ENCODE measurements around the gene PPP2R5A. TPM values are rescaled to one million over a fixed set of nuclear protein-coding genes. Genes with fewer than 3 reads are reported as not detected.

PPP2R5A gene
- polyA plus RNA-seq, 6 donors from 2014 or later = 22.0 to 38.2 (median 31.7) TPM

- no peaks in the 10 kb centered on the region for H3K27me3 Mint-ChIP-seq
- no peak overlapping the region for H3K4me3 Mint-ChIP-seq
- peaks cover 0 to 13% of the 10 kb centered on the region in 2 donors for H3K36me3 Mint-ChIP-seq
- H3K4me1 Mint-ChIP-seq = no peaks in the 10 kb centered on the region
- DNase-seq (no peak), ATAC-seq (ENCODE audit: low read depth in 2 of 2) (no peak)
- H3K9me3 Mint-ChIP-seq = no peaks in the 10 kb centered on the region
- peak overlapping the region in 2 of 6 donors; percentile 19 to 63 for H3K27ac Mint-ChIP-seq
Observed at GRCh38 chr1:212355230-212355969, 70.2 kb downstream of the PPP2R5A start.

- H3K27ac Mint-ChIP-seq = peak overlapping the region in 4 of 6 donors; percentile 16 to 64 (median 28)
- H3K4me3 Mint-ChIP-seq = peak overlapping the region in 1 of 8 donors; percentile 15
- H3K36me3 Mint-ChIP-seq = peaks cover 0 to 7% of the 10 kb centered on the region in 2 donors
- no peaks in the 10 kb centered on the region for H3K9me3 Mint-ChIP-seq
- ATAC-seq (ENCODE audit: low read depth in 2 of 2) (no peak), DNase-seq (no peak)
- H3K27me3 Mint-ChIP-seq = no peaks in the 10 kb centered on the region
- no peaks in the 10 kb centered on the region for H3K4me1 Mint-ChIP-seq
Observed at GRCh38 chr1:212359794-212360479, 74.7 kb downstream of the PPP2R5A start.

GRCh38 chr1:212364985-212365384 lies 79.8 kb downstream of the PPP2R5A start:
- Mint-ChIP-seq H3K27me3 (no peaks in the 10 kb centered on the region), H3K4me3 (no peak overlapping the region), H3K27ac (peak overlapping the region in 2 of 6 donors; percentile 32 to 54), H3K36me3 (peaks cover 5 to 13% of the 10 kb centered on the region in 2 donors), H3K4me1 (peaks cover 0 to 7% (median 0%) of the 10 kb centered on the region in 3 donors), H3K9me3 (peaks cover 0 to 4% (median 0%) of the 10 kb centered on the region in 7 donors)
- no peak for ATAC-seq (ENCODE audit: low read depth in 2 of 2)
- no peak for DNase-seq

- peaks cover 0 to 4% (median 0%) of the 10 kb centered on the region in 7 donors for H3K9me3 Mint-ChIP-seq
- H3K4me1 Mint-ChIP-seq = peaks cover 0 to 7% (median 0%) of the 10 kb centered on the region in 3 donors
- ATAC-seq (ENCODE audit: low read depth in 2 of 2) (no peak), DNase-seq (no peak)
- no peak overlapping the region for H3K4me3 Mint-ChIP-seq
- peaks cover 11 to 14% of the 10 kb centered on the region in 2 donors for H3K36me3 Mint-ChIP-seq
- no peaks in the 10 kb centered on the region for H3K27me3 Mint-ChIP-seq
- H3K27ac Mint-ChIP-seq = peak overlapping the region in 4 of 6 donors; percentile 26 to 52 (median 41)
Observed at GRCh38 chr1:212366901-212367300, 81.7 kb downstream of the PPP2R5A start.

GRCh38 chr1:212367474-212368072 lies 82.4 kb downstream of the PPP2R5A start:
- peaks cover 0 to 4% (median 0%) of the 10 kb centered on the region in 7 donors for H3K9me3 Mint-ChIP-seq
- H3K4me1 Mint-ChIP-seq = peaks cover 0 to 7% (median 0%) of the 10 kb centered on the region in 3 donors
- no peak overlapping the region for H3K4me3 Mint-ChIP-seq
- ATAC-seq (ENCODE audit: low read depth in 2 of 2) (no peak), DNase-seq (no peak)
- peak overlapping the region in 2 of 6 donors; percentile 42 to 44 for H3K27ac Mint-ChIP-seq
- peaks cover 11 to 14% of the 10 kb centered on the region in 2 donors for H3K36me3 Mint-ChIP-seq
- no peaks in the 10 kb centered on the region for H3K27me3 Mint-ChIP-seq

- Mint-ChIP-seq H3K36me3 (peaks cover 11 to 14% of the 10 kb centered on the region in 2 donors), H3K27me3 (no peaks in the 10 kb centered on the region), H3K27ac (peak overlapping the region in 2 of 6 donors; percentile 26 to 44), H3K4me3 (no peak overlapping the region), H3K9me3 (peaks cover 0 to 4% (median 0%) of the 10 kb centered on the region in 7 donors), H3K4me1 (peaks cover 0 to 7% (median 0%) of the 10 kb centered on the region in 3 donors)
- peak; percentile 53 for DNase-seq
- ATAC-seq (ENCODE audit: low read depth in 2 of 2) = peak; percentile 76 to 86
Observed at GRCh38 chr1:212368073-212368484, 82.9 kb downstream of the PPP2R5A start.

- Mint-ChIP-seq H3K4me3 (no peak overlapping the region), H3K36me3 (peaks cover 11 to 30% of the 10 kb centered on the region in 2 donors), H3K4me1 (no peaks in the 10 kb centered on the region), H3K27me3 (no peaks in the 10 kb centered on the region), H3K9me3 (peaks cover 0 to 4% (median 0%) of the 10 kb centered on the region in 7 donors), H3K27ac (peak overlapping the region in 5 of 6 donors; percentile 12 to 68 (median 41))
- DNase-seq (no peak), ATAC-seq (ENCODE audit: low read depth in 2 of 2) (no peak)
Observed at GRCh38 chr1:212375986-212376385, 90.8 kb downstream of the PPP2R5A start.

- peaks cover 11 to 23% of the 10 kb centered on the region in 2 donors for H3K36me3 Mint-ChIP-seq
- H3K9me3 Mint-ChIP-seq = peaks cover 0 to 2% (median 0%) of the 10 kb centered on the region in 7 donors
- H3K4me3 Mint-ChIP-seq = no peak overlapping the region
- H3K4me1 Mint-ChIP-seq = no peaks in the 10 kb centered on the region
- peak overlapping the region in 1 of 6 donors; percentile 55 for H3K27ac Mint-ChIP-seq
- DNase-seq (no peak), ATAC-seq (ENCODE audit: low read depth in 2 of 2) (no peak)
- H3K27me3 Mint-ChIP-seq = no peaks in the 10 kb centered on the region
Observed at GRCh38 chr1:212377644-212378043, 92.4 kb downstream of the PPP2R5A start.

GRCh38 chr1:212379366-212379765 lies 94.2 kb downstream of the PPP2R5A start:
- peak overlapping the region in 2 of 6 donors; percentile 43 to 74 for H3K27ac Mint-ChIP-seq
- no peaks in the 10 kb centered on the region for H3K9me3 Mint-ChIP-seq
- no peak for DNase-seq
- no peak overlapping the region for H3K4me3 Mint-ChIP-seq
- no peaks in the 10 kb centered on the region for H3K27me3 Mint-ChIP-seq
- ATAC-seq (ENCODE audit: low read depth in 2 of 2) = no peak
- H3K36me3 Mint-ChIP-seq = peaks cover 15 to 22% of the 10 kb centered on the region in 2 donors
- H3K4me1 Mint-ChIP-seq = no peaks in the 10 kb centered on the region

- Mint-ChIP-seq H3K36me3 (peaks cover 19 to 40% of the 10 kb centered on the region in 2 donors), H3K27ac (no peak overlapping the region), H3K9me3 (no peaks in the 10 kb centered on the region), H3K4me1 (peaks cover 0 to 10% (median 2%) of the 10 kb centered on the region in 3 donors), H3K4me3 (no peak overlapping the region), H3K27me3 (no peaks in the 10 kb centered on the region)
- no peak for DNase-seq
- ATAC-seq (ENCODE audit: low read depth in 2 of 2) = no peak
Observed at GRCh38 chr1:212381397-212382035, 96.3 kb downstream of the PPP2R5A start.

- no peak overlapping the region for H3K4me3 Mint-ChIP-seq
- peak overlapping the region in 4 of 6 donors; percentile 27 to 83 (median 57) for H3K27ac Mint-ChIP-seq
- peaks cover 0 to 15% (median 10%) of the 10 kb centered on the region in 7 donors for H3K9me3 Mint-ChIP-seq
- peaks cover 8 to 21% (median 8%) of the 10 kb centered on the region in 3 donors for H3K4me1 Mint-ChIP-seq
- ATAC-seq (ENCODE audit: low read depth in 2 of 2) (no peak), DNase-seq (no peak)
- H3K36me3 Mint-ChIP-seq = peaks cover 21 to 57% of the 10 kb centered on the region in 2 donors
- H3K27me3 Mint-ChIP-seq = no peaks in the 10 kb centered on the region
Observed at GRCh38 chr1:212386029-212386428, 100.8 kb downstream of the PPP2R5A start.

GRCh38 chr1:212388985-212389716 lies 103.9 kb downstream of the PPP2R5A start:
- H3K27me3 Mint-ChIP-seq = no peaks in the 10 kb centered on the region
- no peak overlapping the region for H3K4me3 Mint-ChIP-seq
- peaks cover 31 to 67% of the 10 kb centered on the region in 2 donors for H3K36me3 Mint-ChIP-seq
- peaks cover 15 to 28% (median 23%) of the 10 kb centered on the region in 3 donors for H3K4me1 Mint-ChIP-seq
- H3K27ac Mint-ChIP-seq = no peak overlapping the region
- peaks cover 0 to 29% (median 13%) of the 10 kb centered on the region in 7 donors for H3K9me3 Mint-ChIP-seq
- ATAC-seq (ENCODE audit: low read depth in 2 of 2) (no peak), DNase-seq (no peak)

Measured in naive B cell (primary cell).